ENCODE data around the gene TREM2.

- TF ChIP-seq EZH2 (IDR thresholded peaks at IDR 0.05; ENCODE audit: borderline replicate concordance, low read length) (no peak), CTCF (conservative IDR thresholded peaks at IDR 0.05 in 1 of 2, IDR thresholded peaks at IDR 0.05 in 1 of 2; ENCODE audit: extremely low read depth in 1 of 2, insufficient read depth in 1 of 2, low read depth in 1 of 2, low read length in 2 of 2) (no peak)
Observed at GRCh38 chr6:41176189-41176588, 13.3 kb upstream of the TREM2 start.
